Measurements from ENCODE around the gene LHFPL3. TPM values are rescaled to one million over a fixed set of nuclear protein-coding genes. Genes with fewer than 3 reads are reported as not detected.

LHFPL3 gene
- total RNA-seq, 4 donors from 2014 or later = 0.83 TPM; not detected in 3

GRCh38 chr7:104357166-104357565, 28.8 kb downstream of the LHFPL3 start:
- no peaks in the 10 kb centered on the region for H3K27me3 ChIP-seq
- H3K4me3 ChIP-seq = no peak overlapping the region
- no peaks in the 10 kb centered on the region for H3K36me3 ChIP-seq
- H3K9me3 ChIP-seq = no peaks in the 10 kb centered on the region
- H3K27ac ChIP-seq = no peak overlapping the region
- DNase-seq = no peak
- no peak for TF ChIP-seq POLR2A (IDR thresholded peaks at IDR 0.05)
- no peak for TF ChIP-seq CTCF (IDR thresholded peaks at IDR 0.05)
- no peaks in the 10 kb centered on the region for H3K4me1 ChIP-seq
- intact Hi-C loops (cut with DNase I; ENCODE audit: low total_unique reads) = no loop called here

GRCh38 chr7:104358446-104359132, 30.2 kb downstream of the LHFPL3 start:
- H3K27ac ChIP-seq = no peak overlapping the region
- no peaks in the 10 kb centered on the region for H3K4me1 ChIP-seq
- H3K9me3 ChIP-seq = no peaks in the 10 kb centered on the region
- intact Hi-C loops (cut with DNase I; ENCODE audit: low total_unique reads) = no loop called here
- H3K36me3 ChIP-seq = no peaks in the 10 kb centered on the region
- H3K4me3 ChIP-seq = no peak overlapping the region
- no peak for DNase-seq
- no peaks in the 10 kb centered on the region for H3K27me3 ChIP-seq
- TF ChIP-seq POLR2A (IDR thresholded peaks at IDR 0.05) = no peak
- no peak for TF ChIP-seq CTCF (IDR thresholded peaks at IDR 0.05)

- intact Hi-C loops (cut with DNase I; ENCODE audit: low total_unique reads) = no loop called here
- H3K27me3 ChIP-seq = no peaks in the 10 kb centered on the region
- H3K4me3 ChIP-seq = no peak overlapping the region
- no peak for TF ChIP-seq CTCF (IDR thresholded peaks at IDR 0.05)
- TF ChIP-seq POLR2A (IDR thresholded peaks at IDR 0.05) = no peak
- no peaks in the 10 kb centered on the region for H3K9me3 ChIP-seq
- H3K36me3 ChIP-seq = no peaks in the 10 kb centered on the region
- no peak overlapping the region for H3K27ac ChIP-seq
- no peaks in the 10 kb centered on the region for H3K4me1 ChIP-seq
- no peak for DNase-seq
Measured at GRCh38 chr7:104362756-104363155, 34.4 kb downstream of the LHFPL3 start.

- intact Hi-C loops (cut with DNase I; ENCODE audit: low total_unique reads) = no loop called here
- Histone ChIP-seq H3K9me3 (no peaks in the 10 kb centered on the region), H3K27me3 (no peaks in the 10 kb centered on the region), H3K36me3 (no peaks in the 10 kb centered on the region), H3K4me1 (no peaks in the 10 kb centered on the region), H3K27ac (no peak overlapping the region), H3K4me3 (no peak overlapping the region)
- DNase-seq = no peak
- no peak for TF ChIP-seq POLR2A (IDR thresholded peaks at IDR 0.05)
- no peak for TF ChIP-seq CTCF (IDR thresholded peaks at IDR 0.05)
Measured at GRCh38 chr7:104363355-104363754, 35.0 kb downstream of the LHFPL3 start.

GRCh38 chr7:104366390-104366789, 38.0 kb downstream of the LHFPL3 start:
- Histone ChIP-seq H3K4me3 (no peak overlapping the region), H3K36me3 (no peaks in the 10 kb centered on the region), H3K27ac (no peak overlapping the region), H3K9me3 (no peaks in the 10 kb centered on the region), H3K27me3 (no peaks in the 10 kb centered on the region), H3K4me1 (no peaks in the 10 kb centered on the region)
- TF ChIP-seq CTCF (IDR thresholded peaks at IDR 0.05) (no peak), POLR2A (IDR thresholded peaks at IDR 0.05) (no peak)
- no peak for DNase-seq
- intact Hi-C loops (cut with DNase I; ENCODE audit: low total_unique reads) = no loop called here
